IMR-90 (cell line): ENCODE results near the gene R3HDM2.

Source experiments
- BHLHE40 ChIP-seq: fragments of 150-350 bp; IDR thresholded peaks from 2 replicates; pipeline ENCODE4 v1.6.1; 2016; ENCODE audit warnings: mild to moderate bottlenecking, low read depth, low read length
- CTCF ChIP-seq: conservative IDR thresholded peaks from 2 replicates; pipeline ENCODE4 v1.5.1; 2012; ENCODE audit warnings: mild to moderate bottlenecking, low read depth, low read length, improper control_type of control experiment
- POLR2A ChIP-seq: IDR thresholded peaks from 2 replicates; pipeline ENCODE4 v1.6.1; 2012; ENCODE audit warnings: mild to moderate bottlenecking, low read depth, low read length
- RFX5 ChIP-seq: IDR thresholded peaks from 2 replicates; pipeline ENCODE4 v1.8.0; 2012; ENCODE audit warnings: low read depth, mild to moderate bottlenecking, low read length, moderate library complexity

GRCh38 chr12:57209916-57210315, 220.9 kb downstream of the R3HDM2 start:
- TF ChIP-seq BHLHE40, result no peak
- no peak for TF ChIP-seq RFX5
- TF ChIP-seq CTCF, result no peak
- no peak for TF ChIP-seq POLR2A
